OCI-LY1 (cell line): ENCODE results near the gene GZF1.

Experiments used
- CTCF ChIP-seq: fragments of 200-600 bp; sonication (generic), shearing (Covaris generic); IDR thresholded peaks from 2 replicates; pipeline ENCODE4 v1.5.1; 2017; ENCODE audit warnings: mild to moderate bottlenecking, antibody characterized with exemption, low read length, moderate library complexity, mixed read lengths
- EZH2 ChIP-seq: fragments of 200-600 bp; sonication (generic), shearing (Covaris generic); IDR thresholded peaks from 2 replicates; pipeline ENCODE4 v1.8.0; 2017; ENCODE audit warnings: borderline replicate concordance, mixed run types, mild to moderate bottlenecking, antibody characterized with exemption, low read length, moderate library complexity, mixed read lengths

GRCh38 chr20:23318347-23318746 lies 43.6 kb upstream of the GZF1 start:
- TF ChIP-seq CTCF (no peak), EZH2 (no peak)
